PC-3 (cell line): ENCODE data around the gene SLC39A1.

ENCODE experiments used
- EZH2 ChIP-seq: fragments of 300-600 bp; sonication (generic); IDR thresholded peaks from one replicate; pipeline ENCODE4 v1.6.1; 2017; ENCODE audit warnings: antibody characterized with exemption, mild to moderate bottlenecking, low read length; ENCODE audit not compliant: unreplicated experiment
- EZH2phosphoT487 ChIP-seq: fragments of 300-600 bp; sonication (generic); IDR thresholded peaks from 2 replicates; pipeline ENCODE4 v1.6.1; 2018; ENCODE audit warnings: mild to moderate bottlenecking, antibody characterized with exemption, low read length, borderline replicate concordance
- TF ChIP-seq, protein P1 (sequence below): fragments of 300-600 bp; sonication (generic); conservative IDR thresholded peaks from 2 replicates; pipeline ENCODE4 v1.5.1; 2017; ENCODE audit warnings: antibody characterized with exemption, low read depth, mild to moderate bottlenecking, low read length

DNA sequence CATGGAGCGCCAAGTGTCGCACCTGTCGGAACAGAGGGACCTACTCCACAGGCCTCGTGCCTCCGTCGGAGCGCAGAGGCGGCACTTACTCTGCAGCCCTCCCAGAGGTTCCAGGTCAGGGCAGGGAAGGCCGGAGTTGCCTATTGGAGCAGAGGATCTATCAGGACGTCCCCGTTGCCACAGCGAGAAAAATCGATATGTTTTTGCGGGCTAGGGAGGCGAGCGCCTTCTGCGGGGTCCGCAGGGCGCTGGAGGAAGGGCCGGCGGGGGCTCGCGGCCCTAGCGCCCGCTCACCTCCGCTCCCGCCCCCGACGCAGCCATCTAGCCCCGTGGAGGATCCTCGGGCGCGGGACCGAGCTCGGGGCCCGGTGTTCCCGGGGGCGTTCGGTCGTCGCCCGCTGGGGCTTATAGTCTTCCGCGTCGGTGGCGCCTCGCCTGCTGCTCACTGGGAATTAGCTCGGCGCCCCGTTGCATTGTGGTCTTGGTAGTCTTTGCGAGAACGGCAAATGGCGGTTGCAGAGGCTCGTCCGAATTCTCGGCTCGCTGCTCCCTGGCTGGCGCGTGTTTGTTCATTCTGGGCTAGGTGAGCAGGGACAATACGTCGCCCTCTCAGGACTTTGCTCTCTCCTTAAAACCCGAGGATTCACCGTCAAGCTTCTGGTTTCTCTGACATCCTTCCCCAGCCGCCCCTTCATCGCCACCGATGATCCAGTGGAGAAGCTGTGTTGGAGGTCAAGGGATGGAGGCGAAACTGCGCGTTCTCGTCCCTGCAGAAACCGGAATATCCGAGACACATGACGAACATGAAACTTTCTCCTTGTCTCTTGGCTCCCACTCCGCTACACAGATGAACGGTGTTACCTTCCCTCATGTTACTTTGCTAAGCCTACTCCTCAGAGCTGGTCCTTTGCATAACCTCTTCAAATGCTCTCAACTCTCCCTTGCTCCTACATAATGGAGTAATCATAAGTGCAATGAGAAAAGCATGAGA lies 14.2 kb upstream of the SLC39A1 start, which contains the start of gene JTB:
- TF ChIP-seq EZH2phosphoT487 (no peak), EZH2 (no peak)
- TF ChIP-seq, protein P1, sequence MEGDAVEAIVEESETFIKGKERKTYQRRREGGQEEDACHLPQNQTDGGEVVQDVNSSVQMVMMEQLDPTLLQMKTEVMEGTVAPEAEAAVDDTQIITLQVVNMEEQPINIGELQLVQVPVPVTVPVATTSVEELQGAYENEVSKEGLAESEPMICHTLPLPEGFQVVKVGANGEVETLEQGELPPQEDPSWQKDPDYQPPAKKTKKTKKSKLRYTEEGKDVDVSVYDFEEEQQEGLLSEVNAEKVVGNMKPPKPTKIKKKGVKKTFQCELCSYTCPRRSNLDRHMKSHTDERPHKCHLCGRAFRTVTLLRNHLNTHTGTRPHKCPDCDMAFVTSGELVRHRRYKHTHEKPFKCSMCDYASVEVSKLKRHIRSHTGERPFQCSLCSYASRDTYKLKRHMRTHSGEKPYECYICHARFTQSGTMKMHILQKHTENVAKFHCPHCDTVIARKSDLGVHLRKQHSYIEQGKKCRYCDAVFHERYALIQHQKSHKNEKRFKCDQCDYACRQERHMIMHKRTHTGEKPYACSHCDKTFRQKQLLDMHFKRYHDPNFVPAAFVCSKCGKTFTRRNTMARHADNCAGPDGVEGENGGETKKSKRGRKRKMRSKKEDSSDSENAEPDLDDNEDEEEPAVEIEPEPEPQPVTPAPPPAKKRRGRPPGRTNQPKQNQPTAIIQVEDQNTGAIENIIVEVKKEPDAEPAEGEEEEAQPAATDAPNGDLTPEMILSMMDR, result no peak
